Measurements from ENCODE around the gene SULT4A1.

SULT4A1 gene

DNA sequence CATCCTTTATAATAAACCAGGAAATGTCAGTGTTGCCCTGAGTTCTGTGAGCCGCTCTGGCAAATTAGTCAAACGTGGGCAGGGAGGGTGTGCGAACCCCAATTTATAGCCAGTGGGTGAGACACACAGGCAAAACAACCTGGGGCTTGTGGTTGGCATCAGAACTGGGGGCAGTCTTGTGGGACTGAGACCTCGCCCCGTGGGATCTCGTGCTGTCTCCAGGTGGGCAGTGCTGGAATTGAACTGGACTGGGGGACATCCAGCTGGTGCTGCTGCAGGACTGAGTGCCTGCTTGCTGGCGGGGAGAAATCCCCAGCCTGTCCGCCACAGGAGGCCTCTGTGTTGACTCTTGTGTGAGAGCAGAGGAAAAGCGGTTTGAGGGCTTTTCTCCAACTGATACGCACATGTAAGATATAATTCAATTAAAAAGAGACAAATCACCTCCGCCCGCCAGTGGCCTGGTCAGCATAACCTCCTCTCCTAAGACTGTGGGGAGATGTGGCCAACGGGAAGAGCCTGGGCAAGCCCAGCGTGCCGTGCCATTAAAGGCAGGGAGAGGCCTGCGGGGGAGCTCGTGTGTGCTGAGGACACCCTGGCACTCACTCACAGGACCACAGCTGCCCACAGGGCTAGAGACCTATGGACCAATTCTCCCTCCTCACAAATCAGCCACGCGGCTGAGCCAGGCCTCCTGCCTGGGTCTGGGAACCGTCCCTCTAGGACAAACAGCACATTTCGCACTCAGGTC, 18.4 kb downstream of the SULT4A1 start:
- TF ChIP-seq TAF1 (IDR thresholded peaks at IDR 0.05; ENCODE audit: borderline replicate concordance, insufficient read depth, low read length) (no peak), POLR2AphosphoS5 (IDR thresholded peaks at IDR 0.05; ENCODE audit: low read depth, low read length) (no peak), SIN3A (IDR thresholded peaks at IDR 0.05; ENCODE audit: borderline replicate concordance, insufficient read depth, low read length) (no peak), FOXP2 (optimal IDR thresholded peaks at IDR 0.05; ENCODE audit: borderline replicate concordance, extremely low read depth, extremely low read length, insufficient read depth) (no peak)
- TF ChIP-seq, protein P1, sequence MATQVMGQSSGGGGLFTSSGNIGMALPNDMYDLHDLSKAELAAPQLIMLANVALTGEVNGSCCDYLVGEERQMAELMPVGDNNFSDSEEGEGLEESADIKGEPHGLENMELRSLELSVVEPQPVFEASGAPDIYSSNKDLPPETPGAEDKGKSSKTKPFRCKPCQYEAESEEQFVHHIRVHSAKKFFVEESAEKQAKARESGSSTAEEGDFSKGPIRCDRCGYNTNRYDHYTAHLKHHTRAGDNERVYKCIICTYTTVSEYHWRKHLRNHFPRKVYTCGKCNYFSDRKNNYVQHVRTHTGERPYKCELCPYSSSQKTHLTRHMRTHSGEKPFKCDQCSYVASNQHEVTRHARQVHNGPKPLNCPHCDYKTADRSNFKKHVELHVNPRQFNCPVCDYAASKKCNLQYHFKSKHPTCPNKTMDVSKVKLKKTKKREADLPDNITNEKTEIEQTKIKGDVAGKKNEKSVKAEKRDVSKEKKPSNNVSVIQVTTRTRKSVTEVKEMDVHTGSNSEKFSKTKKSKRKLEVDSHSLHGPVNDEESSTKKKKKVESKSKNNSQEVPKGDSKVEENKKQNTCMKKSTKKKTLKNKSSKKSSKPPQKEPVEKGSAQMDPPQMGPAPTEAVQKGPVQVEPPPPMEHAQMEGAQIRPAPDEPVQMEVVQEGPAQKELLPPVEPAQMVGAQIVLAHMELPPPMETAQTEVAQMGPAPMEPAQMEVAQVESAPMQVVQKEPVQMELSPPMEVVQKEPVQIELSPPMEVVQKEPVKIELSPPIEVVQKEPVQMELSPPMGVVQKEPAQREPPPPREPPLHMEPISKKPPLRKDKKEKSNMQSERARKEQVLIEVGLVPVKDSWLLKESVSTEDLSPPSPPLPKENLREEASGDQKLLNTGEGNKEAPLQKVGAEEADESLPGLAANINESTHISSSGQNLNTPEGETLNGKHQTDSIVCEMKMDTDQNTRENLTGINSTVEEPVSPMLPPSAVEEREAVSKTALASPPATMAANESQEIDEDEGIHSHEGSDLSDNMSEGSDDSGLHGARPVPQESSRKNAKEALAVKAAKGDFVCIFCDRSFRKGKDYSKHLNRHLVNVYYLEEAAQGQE (IDR thresholded peaks at IDR 0.05; ENCODE audit: insufficient read depth in 1 of 2, low read depth in 2 of 2, low read length in 2 of 2) = no peak

DNA sequence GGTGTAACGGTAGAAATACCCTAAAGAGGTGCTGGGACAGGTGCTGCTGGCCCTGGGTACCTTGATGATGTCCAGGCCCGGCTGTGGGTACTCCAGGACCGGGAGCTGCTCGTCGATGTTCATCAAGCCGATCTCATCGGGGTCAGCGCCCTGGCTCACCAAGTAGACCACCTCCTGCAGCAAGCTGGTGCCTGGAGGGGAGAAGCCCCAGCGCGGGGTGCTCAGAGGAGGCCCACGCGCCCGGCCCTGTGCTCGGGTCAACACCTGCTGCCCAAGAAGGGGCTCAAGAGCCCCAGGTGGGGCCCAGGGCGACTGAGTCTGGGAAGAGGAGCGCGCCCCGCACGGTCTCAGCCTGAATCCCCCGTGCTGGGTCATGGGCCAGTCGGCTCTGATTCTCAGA, 20.6 kb downstream of the SULT4A1 start:
- TF ChIP-seq TAF1 (IDR thresholded peaks at IDR 0.05; ENCODE audit: borderline replicate concordance, insufficient read depth, low read length) (no peak), POLR2AphosphoS5 (IDR thresholded peaks at IDR 0.05; ENCODE audit: low read depth, low read length) (no peak), SIN3A (IDR thresholded peaks at IDR 0.05; ENCODE audit: borderline replicate concordance, insufficient read depth, low read length) (no peak), FOXP2 (optimal IDR thresholded peaks at IDR 0.05; ENCODE audit: borderline replicate concordance, extremely low read depth, extremely low read length, insufficient read depth) (no peak)
- TF ChIP-seq, protein P1 (IDR thresholded peaks at IDR 0.05; ENCODE audit: insufficient read depth in 1 of 2, low read depth in 2 of 2, low read length in 2 of 2) = no peak

DNA sequence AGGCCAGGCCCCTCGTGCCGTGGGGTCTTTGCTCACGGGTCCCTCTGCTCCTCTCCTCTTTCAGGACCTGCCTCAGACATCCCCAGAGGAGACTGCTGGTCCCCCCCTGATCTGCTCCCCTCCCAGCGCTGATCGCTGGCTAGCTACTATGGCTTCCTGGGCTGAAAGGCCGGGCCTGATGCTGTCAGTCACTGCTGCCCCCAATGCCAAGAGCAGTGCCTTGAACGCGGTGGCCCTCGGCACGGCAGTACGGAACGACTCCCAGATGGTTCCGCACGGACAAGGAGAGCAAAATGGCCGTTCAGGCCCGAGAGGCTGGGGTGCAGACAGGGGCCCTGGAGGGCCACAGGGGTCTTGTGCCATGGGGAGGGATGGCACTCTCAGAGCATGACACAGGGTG, 21.5 kb downstream of the SULT4A1 start:
- TF ChIP-seq FOXP2 (optimal IDR thresholded peaks at IDR 0.05; ENCODE audit: borderline replicate concordance, extremely low read depth, extremely low read length, insufficient read depth) (no peak), SIN3A (IDR thresholded peaks at IDR 0.05; ENCODE audit: borderline replicate concordance, insufficient read depth, low read length) (no peak), TAF1 (IDR thresholded peaks at IDR 0.05; ENCODE audit: borderline replicate concordance, insufficient read depth, low read length) (no peak), POLR2AphosphoS5 (IDR thresholded peaks at IDR 0.05; ENCODE audit: low read depth, low read length) (no peak)
- TF ChIP-seq, protein P1 (IDR thresholded peaks at IDR 0.05; ENCODE audit: insufficient read depth in 1 of 2, low read depth in 2 of 2, low read length in 2 of 2) = no peak

DNA sequence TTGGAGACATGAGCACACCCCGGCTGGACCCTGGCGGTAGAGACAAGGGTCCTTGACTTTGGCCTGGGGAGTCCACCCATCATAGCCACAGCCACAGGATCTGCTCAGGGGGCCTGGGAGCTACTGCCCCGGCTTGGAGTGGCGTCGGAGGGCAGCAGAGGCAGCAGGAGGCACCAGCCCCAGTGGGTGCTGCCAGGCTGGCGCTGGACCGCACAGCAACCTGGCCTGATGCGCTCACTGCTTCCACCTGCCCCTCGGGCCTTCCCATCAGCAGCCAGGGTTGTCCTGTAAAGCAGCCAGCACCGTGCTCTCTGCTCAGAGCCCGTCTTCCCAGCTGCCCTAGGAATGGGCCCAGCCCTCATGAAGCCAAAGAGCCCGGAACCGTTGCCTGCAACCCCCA, 21.9 kb downstream of the SULT4A1 start:
- TF ChIP-seq POLR2AphosphoS5 (IDR thresholded peaks at IDR 0.05; ENCODE audit: low read depth, low read length) (no peak), SIN3A (IDR thresholded peaks at IDR 0.05; ENCODE audit: borderline replicate concordance, insufficient read depth, low read length) (no peak), TAF1 (IDR thresholded peaks at IDR 0.05; ENCODE audit: borderline replicate concordance, insufficient read depth, low read length) (no peak)

DNA sequence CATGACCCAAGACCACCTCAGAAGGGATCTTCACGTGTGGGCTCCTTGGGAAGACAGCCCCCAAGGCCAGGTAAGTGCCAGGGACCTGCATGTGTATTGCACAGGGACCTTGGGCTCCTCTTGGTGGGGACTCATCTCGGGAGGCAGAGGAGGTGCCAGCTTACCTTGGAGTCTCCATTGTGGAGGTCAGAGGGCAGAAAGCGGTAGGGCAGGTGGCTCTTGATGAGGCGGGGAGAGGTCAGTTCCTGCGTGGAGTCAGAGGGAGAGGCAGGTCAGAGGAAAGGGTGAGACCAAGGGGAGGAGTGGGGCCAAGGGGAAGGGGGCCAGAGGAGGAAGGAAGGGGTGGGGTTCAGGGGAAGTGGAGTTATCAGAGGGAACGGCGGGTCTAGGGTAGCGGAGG, 22.5 kb downstream of the SULT4A1 start:
- no peak for TF ChIP-seq SIN3A (IDR thresholded peaks at IDR 0.05; ENCODE audit: borderline replicate concordance, insufficient read depth, low read length)
- no peak for TF ChIP-seq TAF1 (IDR thresholded peaks at IDR 0.05; ENCODE audit: borderline replicate concordance, insufficient read depth, low read length)
- no peak for TF ChIP-seq FOXP2 (optimal IDR thresholded peaks at IDR 0.05; ENCODE audit: borderline replicate concordance, extremely low read depth, extremely low read length, insufficient read depth)
- TF ChIP-seq POLR2AphosphoS5 (IDR thresholded peaks at IDR 0.05; ENCODE audit: low read depth, low read length) = no peak
- TF ChIP-seq, protein P1 (IDR thresholded peaks at IDR 0.05; ENCODE audit: insufficient read depth in 1 of 2, low read depth in 2 of 2, low read length in 2 of 2) = no peak

Measured in PFSK-1 (cell line).